CD4-positive, alpha-beta memory T cell (primary cell): ENCODE data around the gene DAPK2. TPM values are rescaled to one million over a fixed set of nuclear protein-coding genes. Genes with fewer than 3 reads are reported as not detected.

Experiments used
- CTCF ChIA-PET: fragments of 350-600 bp; sonication (Branson Sonifier 250); formaldehyde crosslinking; loops from one replicate; lab custom pipeline; 2021; ENCODE audit warnings: inconsistent platforms; ENCODE audit not compliant: partially characterized antibody; lab: Charles Lee
- POLR2A ChIA-PET: fragments of 350-600 bp; sonication (Branson Sonifier 250); formaldehyde crosslinking; loops from one replicate; lab custom pipeline; 2021; ENCODE audit not compliant: partially characterized antibody; lab: Charles Lee
- DNase-seq, 5 donors: peaks; one replicate each; pipeline versions ENCODE4 v3.0.0 to v3.0.0-alpha.2; 2020 to 2022; ENCODE audit warnings: mixed read lengths in 1 of 5
- H3K27ac ChIP-seq: one replicate; pipeline ENCODE4 v1.7.0; 2013; ENCODE audit warnings: low read depth, low read length
- H3K27me3 ChIP-seq: 2 replicates; pipeline ENCODE4 v1.7.0; 2013; ENCODE audit warnings: mild to moderate bottlenecking, low read length, moderate library complexity; ENCODE audit not compliant: insufficient read depth
- H3K36me3 ChIP-seq: 2 replicates; pipeline ENCODE4 v1.7.0; 2013; ENCODE audit warnings: mild to moderate bottlenecking, low read length, moderate library complexity; ENCODE audit not compliant: insufficient read depth
- H3K4me1 ChIP-seq: 2 replicates; pipeline ENCODE4 v1.7.0; 2013; ENCODE audit warnings: mild to moderate bottlenecking, low read length, moderate library complexity; ENCODE audit not compliant: insufficient read depth
- H3K4me3 ChIP-seq, 2 donors: one replicate each; pipeline ENCODE4 v1.7.0; 2013; ENCODE audit warnings: low read length in 2 of 2, mild to moderate bottlenecking in 1 of 2
- H3K9me3 ChIP-seq, 2 donors: one replicate each; pipeline ENCODE4 v1.7.0; 2013; ENCODE audit warnings: low read length in 2 of 2, control low read depth in 1 of 2; ENCODE audit not compliant: control insufficient read depth in 1 of 2
- H3K27ac Mint-ChIP-seq, 7 donors: one replicate each; pipeline ENCODE4 v1.8.0; 2020 to 2021; ENCODE audit warnings: mixed read lengths in 7 of 7, mild to moderate bottlenecking in 6 of 7, inconsistent platforms in 3 of 7, moderate library complexity in 3 of 7
- H3K27me3 Mint-ChIP-seq, 2 donors: one replicate each; pipeline ENCODE4 v1.8.0; 2020 to 2021; ENCODE audit warnings: mixed read lengths in 2 of 2
- H3K36me3 Mint-ChIP-seq, 2 donors: one replicate each; pipeline ENCODE4 v1.8.0; 2020 to 2021; ENCODE audit warnings: mixed read lengths in 2 of 2, inconsistent platforms in 1 of 2, mild to moderate bottlenecking in 1 of 2
- H3K4me1 Mint-ChIP-seq, 4 donors: one replicate each; pipeline ENCODE4 v1.8.0; 2020 to 2021; ENCODE audit warnings: mixed read lengths in 4 of 4, mild to moderate bottlenecking in 1 of 4
- H3K4me3 Mint-ChIP-seq, 8 donors: one replicate each; pipeline ENCODE4 v1.8.0; 2020 to 2021; ENCODE audit warnings: mixed read lengths in 8 of 8, mild to moderate bottlenecking in 7 of 8, moderate library complexity in 6 of 8, inconsistent platforms in 3 of 8
- H3K9me3 Mint-ChIP-seq, 8 donors: one replicate each; pipeline ENCODE4 v1.8.0; 2020 to 2021; ENCODE audit warnings: mixed read lengths in 8 of 8, mild to moderate bottlenecking in 5 of 8, inconsistent platforms in 3 of 8, moderate library complexity in 1 of 8
- intact Hi-C: fragments of 100-400 bp; cut with micrococcal nuclease; formaldehyde crosslinking; loops from one replicate; pipeline ENCODE4 v1.15.1; 2023
- polyA plus RNA-seq, 2 donors: library from polyadenylated mRNA; unstranded; fragments of 300-500 nt; fragmentation: Illumina TruSeq; gene quantifications; one replicate each; pipeline ENCODE4 v1.2.3, GENCODE V29; 2021
- total RNA-seq, 2 experiments: library from RNA; stranded (reverse); gene quantifications; one replicate each; pipeline ENCODE4 v1.2.3, GENCODE V29; 2021

DAPK2 gene
- total and polyA plus RNA-seq, 4 experiments from 2014 or later, result 0.93 to 2.9 (median 2.3) TPM; not detected in 1

DNA sequence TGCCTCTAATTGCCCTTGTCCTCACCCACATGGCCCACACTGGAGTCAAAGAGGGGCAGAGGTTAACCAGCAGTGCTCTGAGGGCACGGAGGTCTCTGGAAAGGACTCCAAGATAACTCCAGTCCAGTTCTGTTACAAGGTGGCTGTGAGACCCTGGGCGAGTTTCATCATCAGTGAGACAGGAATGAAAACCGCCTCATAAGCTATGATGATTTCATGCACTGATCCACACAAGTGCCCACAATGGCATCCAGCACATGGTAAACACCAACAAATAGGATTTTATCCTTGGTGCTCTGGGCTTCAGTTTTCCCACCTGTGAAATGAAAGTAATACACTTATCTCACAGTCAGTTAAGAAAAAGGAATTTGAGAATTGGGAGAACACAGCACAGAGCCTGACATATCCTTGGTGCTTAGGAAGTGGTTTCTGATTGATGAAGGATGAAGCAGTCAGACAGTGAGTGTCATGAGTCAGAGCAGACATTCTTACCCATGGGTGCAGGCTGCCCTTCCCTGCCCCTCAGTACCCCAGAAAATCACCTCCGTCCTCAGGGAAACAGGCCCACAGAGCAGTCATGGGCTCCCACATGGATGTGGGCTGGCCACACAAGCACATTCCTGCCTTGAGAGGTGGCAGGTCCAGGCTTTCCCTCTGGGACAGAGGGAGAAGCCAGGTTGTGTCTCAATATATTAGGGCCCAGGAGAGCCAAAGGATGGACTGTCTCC lies 48.4 kb downstream of the DAPK2 start:
- intact Hi-C loops, result no loop called here
- no peak overlapping the region for H3K4me3 ChIP-seq
- Mint-ChIP-seq H3K27ac (peak overlapping the region in 5 of 7 donors; percentile 32 to 75 (median 61)), H3K9me3 (no peaks in the 10 kb centered on the region), H3K4me1 (peaks cover 12 to 30% (median 16%) of the 10 kb centered on the region in 4 donors), H3K27me3 (peaks cover 0 to 2% of the 10 kb centered on the region in 2 donors), H3K4me3 (no peak overlapping the region), H3K36me3 (no peaks in the 10 kb centered on the region)
- ChIA-PET POLR2A (interaction anchor here (1.1 to 1.7 kb wide), 2 partner anchors 12 to 164 kb away, joined by 3 to 9 read pairs; partner anchors contain the start of gene HERC1), CTCF (no interaction called here)
- no peaks in the 10 kb centered on the region for H3K27me3 ChIP-seq
- H3K9me3 ChIP-seq, result no peaks in the 10 kb centered on the region
- H3K27ac ChIP-seq, result no peak overlapping the region
- H3K36me3 ChIP-seq, result no peaks in the 10 kb centered on the region
- H3K4me1 ChIP-seq, result peaks cover 25% of the 10 kb centered on the region
- DNase-seq, result no peak

DNA sequence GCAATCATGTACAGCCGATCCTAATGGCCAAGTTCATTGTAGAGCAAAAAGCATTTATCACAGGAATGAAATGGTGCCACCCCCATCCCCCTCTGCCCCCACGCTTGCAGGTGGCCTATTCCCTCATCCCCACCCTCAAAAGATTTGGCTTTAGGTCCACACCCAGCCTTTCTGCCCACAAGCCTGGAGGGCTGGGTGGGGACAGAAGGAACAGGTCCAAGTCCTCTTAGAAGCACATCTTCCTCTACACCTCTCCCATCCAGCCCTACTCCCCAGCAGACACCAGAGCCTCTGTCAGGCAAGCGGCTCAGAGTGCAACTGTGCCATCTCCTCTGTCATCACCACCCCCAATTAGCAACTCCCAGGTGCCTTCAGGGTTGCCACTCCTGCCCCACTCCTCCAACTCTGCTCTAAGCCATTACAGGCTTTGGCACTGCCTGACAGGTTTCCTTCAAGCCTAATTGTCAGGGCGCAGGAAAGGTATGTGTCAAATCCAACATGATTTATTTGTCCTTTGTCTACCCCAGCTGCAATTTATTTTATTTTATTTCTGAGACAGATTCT lies 49.4 kb downstream of the DAPK2 start:
- H3K27me3 Mint-ChIP-seq, result peaks cover 0 to 2% of the 10 kb centered on the region in 2 donors
- no peaks in the 10 kb centered on the region for H3K36me3 Mint-ChIP-seq
- Histone ChIP-seq H3K36me3 (no peaks in the 10 kb centered on the region), H3K4me1 (peaks cover 25% of the 10 kb centered on the region), H3K4me3 (no peak overlapping the region), H3K27me3 (no peaks in the 10 kb centered on the region), H3K27ac (no peak overlapping the region), H3K9me3 (no peaks in the 10 kb centered on the region)
- no peak for DNase-seq
- intact Hi-C loops, result no loop called here
- peak overlapping the region in 4 of 7 donors; percentile 5 to 54 (median 23) for H3K27ac Mint-ChIP-seq
- ChIA-PET CTCF (no interaction called here), POLR2A (interaction anchor here (1.0 kb wide), 1 partner anchor 13 kb away, joined by 3 read pairs; no protein-coding TSS in a partner anchor)
- H3K4me1 Mint-ChIP-seq, result peaks cover 13 to 38% (median 17%) of the 10 kb centered on the region in 4 donors
- no peak overlapping the region for H3K4me3 Mint-ChIP-seq
- no peaks in the 10 kb centered on the region for H3K9me3 Mint-ChIP-seq

DNA sequence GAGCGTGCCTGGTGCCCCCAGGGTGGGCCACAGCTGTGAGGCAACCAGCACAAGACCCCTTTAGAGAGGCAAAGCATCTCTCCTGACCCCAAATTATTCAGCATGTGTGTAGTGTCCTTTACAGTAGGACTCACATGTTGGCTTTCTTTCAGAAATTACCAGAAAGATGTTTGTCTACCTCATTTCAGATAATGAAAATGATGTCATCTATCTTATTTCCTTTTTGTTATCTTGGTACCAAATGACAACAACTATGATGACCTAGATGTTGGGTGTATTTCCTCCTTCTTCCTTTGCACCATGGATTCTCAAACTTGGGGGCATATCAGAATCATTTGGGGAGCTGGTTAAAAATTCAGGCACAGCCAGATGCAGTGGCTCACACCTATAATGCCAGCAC lies 50.5 kb downstream of the DAPK2 start:
- Histone ChIP-seq H3K36me3 (no peaks in the 10 kb centered on the region), H3K27me3 (no peaks in the 10 kb centered on the region), H3K27ac (no peak overlapping the region), H3K9me3 (no peaks in the 10 kb centered on the region), H3K4me1 (peaks cover 25% of the 10 kb centered on the region), H3K4me3 (no peak overlapping the region)
- ChIA-PET CTCF (interaction anchor here (1.4 kb wide), 1 partner anchor 243 kb away, joined by 3 read pairs; no protein-coding TSS in a partner anchor), POLR2A (no interaction called here)
- Mint-ChIP-seq H3K4me1 (peaks cover 16 to 41% (median 18%) of the 10 kb centered on the region in 4 donors), H3K36me3 (no peaks in the 10 kb centered on the region), H3K27me3 (no peaks in the 10 kb centered on the region), H3K9me3 (no peaks in the 10 kb centered on the region), H3K27ac (peak overlapping the region in 2 of 7 donors; percentile 10 to 41), H3K4me3 (no peak overlapping the region)
- intact Hi-C loops, result no loop called here
- DNase-seq, result no peak

DNA sequence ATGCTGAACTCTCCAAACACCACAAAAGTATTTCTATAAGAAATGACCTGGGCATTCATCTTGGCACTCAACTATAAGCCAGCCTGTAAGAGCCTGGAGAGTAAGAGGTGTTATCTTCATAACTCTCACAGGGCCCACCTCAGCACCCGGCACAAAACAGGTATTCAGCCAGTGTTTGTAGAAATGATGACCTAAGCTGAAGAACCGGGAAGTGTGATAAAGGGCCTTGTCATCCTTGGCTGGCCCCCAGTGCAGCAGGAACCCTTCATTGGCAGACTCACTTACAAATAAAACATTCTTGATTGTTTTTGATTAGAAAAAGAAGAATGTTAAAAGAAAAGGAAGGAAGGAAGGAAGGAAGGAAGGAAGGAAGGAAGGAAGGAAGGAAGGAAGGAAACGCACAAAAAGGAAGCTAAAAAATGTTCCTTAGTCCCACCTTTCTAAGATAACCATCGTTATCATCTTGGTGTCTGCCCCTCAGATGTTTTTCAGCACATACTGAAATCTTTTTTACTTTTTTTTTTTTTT lies 52.1 kb downstream of the DAPK2 start:
- Mint-ChIP-seq H3K27ac (peak overlapping the region in 4 of 7 donors; percentile 29 to 82 (median 76)), H3K4me3 (no peak overlapping the region), H3K36me3 (no peaks in the 10 kb centered on the region), H3K27me3 (no peaks in the 10 kb centered on the region), H3K4me1 (peaks cover 15 to 40% (median 17%) of the 10 kb centered on the region in 4 donors), H3K9me3 (no peaks in the 10 kb centered on the region)
- Histone ChIP-seq H3K4me3 (no peak overlapping the region), H3K4me1 (peaks cover 19% of the 10 kb centered on the region), H3K36me3 (no peaks in the 10 kb centered on the region), H3K27ac (no peak overlapping the region), H3K27me3 (no peaks in the 10 kb centered on the region), H3K9me3 (no peaks in the 10 kb centered on the region)
- ChIA-PET CTCF (interaction anchor here (1.0 to 1.4 kb wide), 2 partner anchors 14 to 242 kb away, joined by 3 read pairs; no protein-coding TSS in a partner anchor), POLR2A (interaction anchor here (1.6 to 1.9 kb wide), 2 partner anchors 15 to 17 kb away, joined by 4 to 6 read pairs; no protein-coding TSS in a partner anchor)
- intact Hi-C loops, result no loop called here
- DNase-seq, result no peak

DNA sequence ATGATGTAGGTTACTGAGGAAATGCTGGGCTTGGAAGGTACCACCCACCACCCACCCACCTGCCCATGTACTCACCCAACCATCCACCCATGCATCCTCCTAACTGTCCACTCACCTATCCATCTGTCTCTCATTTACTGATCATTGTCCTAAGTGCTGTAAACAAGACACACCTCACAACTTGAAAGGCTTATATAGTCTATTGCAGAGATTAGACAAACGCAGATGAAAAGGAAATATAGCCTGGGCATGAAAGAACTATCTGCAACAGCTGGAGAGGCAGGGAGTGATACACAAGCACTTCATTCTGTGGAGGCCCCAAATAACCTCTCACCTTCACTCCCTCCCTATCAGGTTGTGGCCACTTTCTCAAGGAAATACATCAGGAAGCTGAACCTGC lies 54.0 kb downstream of the DAPK2 start:
- Histone ChIP-seq H3K4me3 (no peak overlapping the region), H3K9me3 (no peaks in the 10 kb centered on the region), H3K27ac (no peak overlapping the region), H3K36me3 (no peaks in the 10 kb centered on the region), H3K27me3 (no peaks in the 10 kb centered on the region), H3K4me1 (peaks cover 3% of the 10 kb centered on the region)
- no peaks in the 10 kb centered on the region for H3K9me3 Mint-ChIP-seq
- intact Hi-C loops, result no loop called here
- no peak for DNase-seq
- no peaks in the 10 kb centered on the region for H3K36me3 Mint-ChIP-seq
- peaks cover 9 to 25% (median 9%) of the 10 kb centered on the region in 4 donors for H3K4me1 Mint-ChIP-seq
- CTCF ChIA-PET, result interaction anchor here (1.0 kb wide), 1 partner anchor 19 kb away, joined by 3 read pairs; no protein-coding TSS in a partner anchor
- no peak overlapping the region for H3K4me3 Mint-ChIP-seq
- POLR2A ChIA-PET, result interaction anchor here (1.1 to 1.9 kb wide), 2 partner anchors 17 to 18 kb away, joined by 3 to 6 read pairs; no protein-coding TSS in a partner anchor
- H3K27me3 Mint-ChIP-seq, result no peaks in the 10 kb centered on the region
- H3K27ac Mint-ChIP-seq, result peak overlapping the region in 3 of 7 donors; percentile 48 to 69 (median 68)

DNA sequence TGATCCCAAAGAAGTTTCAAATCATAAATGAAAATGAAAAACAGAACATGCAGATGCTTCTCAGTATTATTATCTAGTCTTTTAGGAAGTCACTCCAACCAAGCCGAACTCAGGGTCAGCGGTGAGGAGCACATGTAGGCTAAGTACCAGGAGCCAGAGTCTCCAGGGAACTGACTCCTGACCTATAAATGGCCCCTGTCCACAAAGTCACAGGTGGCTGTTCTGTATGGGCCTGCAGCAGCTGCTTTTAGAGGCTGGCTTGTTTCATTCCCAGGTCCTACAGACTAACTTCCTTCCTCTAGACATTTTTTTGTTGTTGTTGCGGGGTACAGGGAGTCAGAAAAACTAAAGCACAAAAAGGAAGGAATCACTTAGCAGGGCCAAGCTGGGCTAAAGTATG lies 54.6 kb downstream of the DAPK2 start:
- Histone ChIP-seq H3K9me3 (no peaks in the 10 kb centered on the region), H3K36me3 (no peaks in the 10 kb centered on the region), H3K4me1 (peaks cover 3% of the 10 kb centered on the region), H3K4me3 (no peak overlapping the region), H3K27ac (no peak overlapping the region), H3K27me3 (no peaks in the 10 kb centered on the region)
- H3K36me3 Mint-ChIP-seq, result no peaks in the 10 kb centered on the region
- no peaks in the 10 kb centered on the region for H3K27me3 Mint-ChIP-seq
- peaks cover 9 to 25% (median 9%) of the 10 kb centered on the region in 4 donors for H3K4me1 Mint-ChIP-seq
- ChIA-PET CTCF (interaction anchor here (1.0 kb wide), 1 partner anchor 20 kb away, joined by 3 read pairs; no protein-coding TSS in a partner anchor), POLR2A (interaction anchor here (1.1 kb wide), 1 partner anchor 19 kb away, joined by 3 read pairs; no protein-coding TSS in a partner anchor)
- intact Hi-C loops, result no loop called here
- peak overlapping the region in 3 of 7 donors; percentile 14 to 72 (median 52) for H3K27ac Mint-ChIP-seq
- H3K4me3 Mint-ChIP-seq, result no peak overlapping the region
- no peak for DNase-seq
- H3K9me3 Mint-ChIP-seq, result no peaks in the 10 kb centered on the region

DNA sequence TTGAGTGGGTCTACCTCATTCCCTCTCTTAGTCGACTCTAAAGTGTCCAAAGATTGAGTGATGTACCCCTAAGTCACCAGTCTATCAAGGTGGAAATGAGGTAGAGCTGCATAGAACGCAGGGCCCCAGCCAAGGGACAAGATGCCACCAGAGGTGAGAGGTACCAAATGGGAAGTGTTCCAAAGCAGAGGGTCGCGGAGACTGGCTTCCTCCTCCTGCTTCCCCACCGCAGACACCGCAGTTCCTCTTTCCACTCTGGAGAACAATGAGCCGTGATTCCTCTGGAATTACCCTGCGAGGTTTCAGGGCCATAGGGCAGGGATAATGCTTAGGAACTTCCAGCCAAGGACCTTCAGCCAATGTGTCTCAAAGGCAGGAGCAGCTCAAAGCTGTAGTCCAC lies 55.8 kb downstream of the DAPK2 start:
- no peaks in the 10 kb centered on the region for H3K36me3 ChIP-seq
- Mint-ChIP-seq H3K27ac (peak overlapping the region in 1 of 7 donors; percentile 6), H3K27me3 (no peaks in the 10 kb centered on the region), H3K9me3 (no peaks in the 10 kb centered on the region), H3K4me1 (peaks cover 6 to 25% (median 8%) of the 10 kb centered on the region in 4 donors), H3K4me3 (no peak overlapping the region), H3K36me3 (no peaks in the 10 kb centered on the region)
- no peak for DNase-seq
- CTCF ChIA-PET, result no interaction called here
- H3K27ac ChIP-seq, result no peak overlapping the region
- no peaks in the 10 kb centered on the region for H3K9me3 ChIP-seq
- no peak overlapping the region for H3K4me3 ChIP-seq
- POLR2A ChIA-PET, result no interaction called here
- intact Hi-C loops, result no loop called here
- H3K27me3 ChIP-seq, result no peaks in the 10 kb centered on the region
- no peaks in the 10 kb centered on the region for H3K4me1 ChIP-seq
